AG09309 (cell line): Measurements from ENCODE around the gene CHRND.
"Not testable (repeated sequence)": the region's sequence is repeated elsewhere in the genome, so short reads cannot be mapped to it uniquely, and the experiment has no call there.

Experiments
- DNase-seq: peaks from one replicate; pipeline ENCODE4 v3.0.0-alpha.2; 2010; ENCODE audit warnings: low read depth
- H3K4me3 ChIP-seq: 2 replicates; pipeline ENCODE4 v1.5.1; 2011; ENCODE audit warnings: mild to moderate bottlenecking, low read depth, low read length, moderate library complexity; ENCODE audit not compliant: control insufficient read depth
- TF ChIP-seq, protein P1 (sequence below): IDR thresholded peaks from 2 replicates; pipeline ENCODE4 v1.5.1; 2011; ENCODE audit warnings: mild to moderate bottlenecking, low read depth, low read length, inconsistent platforms; ENCODE audit not compliant: insufficient read depth, control insufficient read depth; ENCODE audit errors: missing control alignments

The CHRND gene

GRCh38 chr2:232526372-232526941 is 497 bp downstream of the CHRND start:
- TF ChIP-seq, protein P1, sequence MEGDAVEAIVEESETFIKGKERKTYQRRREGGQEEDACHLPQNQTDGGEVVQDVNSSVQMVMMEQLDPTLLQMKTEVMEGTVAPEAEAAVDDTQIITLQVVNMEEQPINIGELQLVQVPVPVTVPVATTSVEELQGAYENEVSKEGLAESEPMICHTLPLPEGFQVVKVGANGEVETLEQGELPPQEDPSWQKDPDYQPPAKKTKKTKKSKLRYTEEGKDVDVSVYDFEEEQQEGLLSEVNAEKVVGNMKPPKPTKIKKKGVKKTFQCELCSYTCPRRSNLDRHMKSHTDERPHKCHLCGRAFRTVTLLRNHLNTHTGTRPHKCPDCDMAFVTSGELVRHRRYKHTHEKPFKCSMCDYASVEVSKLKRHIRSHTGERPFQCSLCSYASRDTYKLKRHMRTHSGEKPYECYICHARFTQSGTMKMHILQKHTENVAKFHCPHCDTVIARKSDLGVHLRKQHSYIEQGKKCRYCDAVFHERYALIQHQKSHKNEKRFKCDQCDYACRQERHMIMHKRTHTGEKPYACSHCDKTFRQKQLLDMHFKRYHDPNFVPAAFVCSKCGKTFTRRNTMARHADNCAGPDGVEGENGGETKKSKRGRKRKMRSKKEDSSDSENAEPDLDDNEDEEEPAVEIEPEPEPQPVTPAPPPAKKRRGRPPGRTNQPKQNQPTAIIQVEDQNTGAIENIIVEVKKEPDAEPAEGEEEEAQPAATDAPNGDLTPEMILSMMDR = no peak
- no peak overlapping the region for H3K4me3 ChIP-seq
- no peak for DNase-seq

DNA sequence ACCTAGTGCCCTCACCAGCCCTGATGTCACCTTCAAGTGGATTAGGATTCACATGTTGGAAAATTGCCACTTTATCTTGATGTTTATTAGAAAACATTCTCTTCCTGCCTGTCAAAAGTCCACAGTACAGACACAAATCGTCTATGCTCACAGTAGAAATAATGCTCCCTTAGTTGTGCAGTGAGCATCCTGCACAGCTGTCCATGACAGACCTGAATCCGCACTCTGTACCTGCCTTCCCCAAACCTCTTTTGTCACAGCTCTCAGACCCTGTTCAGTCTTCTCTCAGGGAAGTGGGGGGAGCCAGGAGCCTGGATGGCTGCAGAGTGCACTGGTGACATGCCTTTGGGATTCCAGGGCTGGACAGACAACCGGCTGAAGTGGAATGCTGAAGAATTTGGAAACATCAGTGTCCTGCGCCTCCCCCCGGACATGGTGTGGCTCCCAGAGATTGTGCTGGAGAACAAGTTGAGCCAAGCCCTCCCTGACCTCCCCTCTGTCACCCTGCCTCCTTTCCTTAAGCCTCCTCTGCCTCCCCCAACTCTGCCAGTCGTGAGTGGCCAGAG is 2.0 kb downstream of the CHRND start:
- TF ChIP-seq, protein P1 = no peak
- no peak overlapping the region for H3K4me3 ChIP-seq
- no peak for DNase-seq

DNA sequence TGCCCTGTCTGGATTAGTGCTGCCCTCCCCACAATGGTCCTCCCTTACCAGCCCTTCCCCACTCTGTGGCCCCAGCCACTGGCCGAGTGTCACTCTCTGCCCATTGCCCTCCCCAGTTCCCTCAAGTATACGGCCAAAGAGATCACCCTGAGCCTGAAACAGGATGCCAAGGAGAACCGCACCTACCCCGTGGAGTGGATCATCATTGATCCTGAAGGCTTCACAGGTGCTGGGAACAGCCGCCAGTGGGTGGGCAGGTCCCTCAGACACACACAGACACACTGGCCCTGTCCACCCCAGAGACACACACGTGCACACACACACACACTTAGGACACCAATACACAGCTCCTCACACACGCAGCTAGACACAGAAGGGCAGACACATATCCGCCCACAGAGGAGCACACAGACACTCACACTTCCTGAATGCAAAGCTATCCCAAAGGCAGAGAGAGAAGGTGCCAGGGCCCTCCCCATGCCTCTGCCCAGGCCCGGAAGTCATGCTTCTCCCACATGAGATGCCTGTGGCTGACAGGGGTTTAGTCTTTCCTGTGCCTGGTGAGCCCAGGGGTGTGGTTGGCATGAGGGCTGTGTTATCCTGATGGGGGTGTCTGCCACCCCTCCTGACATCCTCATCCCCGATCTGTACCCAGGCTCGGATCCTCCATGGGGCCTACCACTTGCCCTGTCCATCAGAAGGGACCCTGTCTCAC is 2.9 kb downstream of the CHRND start:
- no peak overlapping the region for H3K4me3 ChIP-seq
- TF ChIP-seq, protein P1 = no peak
- DNase-seq = no peak

GRCh38 chr2:232529806-232530547 is 4.0 kb downstream of the CHRND start:
- DNase-seq = no peak
- H3K4me3 ChIP-seq = no peak overlapping the region
- TF ChIP-seq, protein P1 = no peak

DNA sequence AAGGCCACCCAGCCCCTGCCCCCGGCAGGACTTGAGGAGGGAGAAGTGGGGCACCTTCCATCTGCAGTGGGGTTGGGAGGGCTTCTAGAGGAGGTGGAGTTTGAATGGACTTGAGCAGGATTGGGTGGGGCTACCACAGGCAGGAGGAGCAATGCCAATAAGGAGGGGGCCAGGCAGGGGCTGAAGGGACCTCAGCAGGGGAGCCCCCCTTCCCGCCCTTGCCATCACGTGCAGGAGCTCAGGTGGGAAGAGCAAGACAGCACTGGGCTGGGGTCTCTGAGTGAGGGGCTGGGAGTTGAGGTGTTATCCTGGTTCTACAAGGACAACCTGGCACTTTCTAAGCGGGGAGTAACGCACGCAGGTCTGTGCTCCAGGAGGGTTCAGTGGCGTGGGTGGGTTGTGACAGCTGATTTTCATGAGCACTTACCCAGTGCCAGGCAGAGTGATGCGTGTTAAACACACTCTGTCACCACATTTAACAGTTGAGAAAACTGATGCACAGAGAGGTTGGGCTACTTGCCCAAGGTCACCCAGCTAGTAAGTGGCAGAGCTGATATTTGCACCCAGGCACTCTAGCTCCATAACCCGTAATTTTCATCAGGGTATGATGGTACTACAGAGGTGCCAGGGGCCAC is 4.8 kb downstream of the CHRND start:
- no peak overlapping the region for H3K4me3 ChIP-seq

DNA sequence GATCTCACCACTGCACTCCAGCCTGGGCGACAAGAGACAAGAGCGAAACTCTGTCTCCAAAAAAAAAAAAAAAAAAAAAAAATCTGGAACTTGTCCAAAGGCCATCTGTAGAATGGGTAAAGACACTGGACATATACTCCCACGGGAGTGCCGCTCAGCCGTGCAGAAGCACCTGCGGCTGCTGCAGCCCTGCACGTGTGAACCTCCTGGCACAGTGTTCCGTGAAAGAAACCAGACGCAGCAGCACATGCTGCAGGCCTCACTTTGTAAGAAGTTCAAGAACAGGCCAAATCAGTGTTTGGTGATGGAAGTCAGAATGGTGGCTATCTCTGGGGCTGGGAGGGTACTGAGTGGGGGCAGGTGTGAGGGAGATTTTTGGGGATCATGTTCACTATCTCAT is 6.5 kb downstream of the CHRND start:
- no peak overlapping the region for H3K4me3 ChIP-seq
- TF ChIP-seq, protein P1 = no peak
- DNase-seq = no peak

More for the DNA sequence above, 4.8 kb downstream of the CHRND start:
- DNase-seq = no peak
- TF ChIP-seq, protein P1 = no peak

DNA sequence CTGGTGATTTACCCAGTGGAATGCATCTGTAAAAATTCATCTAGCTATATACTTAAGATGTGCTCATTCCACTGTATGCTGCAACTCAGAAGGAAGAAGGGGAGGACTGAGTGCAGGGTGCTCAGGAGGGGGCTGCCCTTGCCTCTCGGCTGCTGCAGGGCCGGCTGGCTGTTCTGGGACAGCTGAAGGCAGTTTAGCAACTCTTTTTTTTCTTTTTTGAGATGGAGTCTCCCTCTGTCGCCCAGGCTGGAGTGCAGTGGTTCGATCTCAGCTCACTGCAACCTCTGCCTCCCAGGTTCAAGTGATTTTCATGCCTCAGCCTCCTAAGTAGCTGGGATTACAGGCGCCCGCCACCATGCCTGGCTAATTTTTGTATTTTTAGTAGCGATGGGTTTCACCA is 6.9 kb downstream of the CHRND start:
- not testable (repeated sequence) for DNase-seq, H3K4me3 ChIP-seq
